ENCODE results near the gene ANKRD33B.

ANKRD33B gene

GRCh38 chr5:10652151-10652550 is 88.3 kb downstream of the ANKRD33B start:
- Histone ChIP-seq H3K27me3 (ENCODE audit: control insufficient read depth in 1 of 2, insufficient read depth in 2 of 2, low read length in 2 of 2) (peaks cover 0 to 14% of the 10 kb centered on the region in 2 donors), H3K9ac (ENCODE audit: low read length) (no peak overlapping the region), H3K4me3 (ENCODE audit: low read depth in 1 of 2, low read length in 2 of 2) (no peak overlapping the region), H3K9me3 (ENCODE audit: low read length) (no peaks in the 10 kb centered on the region), H3K36me3 (ENCODE audit: insufficient read depth, low read length) (no peaks in the 10 kb centered on the region), H3K27ac (ENCODE audit: low read depth, low read length) (no peak overlapping the region), H3K4me1 (ENCODE audit: insufficient read depth, low read length) (no peaks in the 10 kb centered on the region)

GRCh38 chr5:10652606-10653005 is 88.7 kb downstream of the ANKRD33B start:
- no peaks in the 10 kb centered on the region for H3K9me3 ChIP-seq (ENCODE audit: low read length)
- no peak overlapping the region for H3K4me3 ChIP-seq (ENCODE audit: low read depth in 1 of 2, low read length in 2 of 2)
- H3K4me1 ChIP-seq (ENCODE audit: insufficient read depth, low read length), result no peaks in the 10 kb centered on the region
- H3K9ac ChIP-seq (ENCODE audit: low read length), result no peak overlapping the region
- peaks cover 0 to 13% of the 10 kb centered on the region in 2 donors for H3K27me3 ChIP-seq (ENCODE audit: control insufficient read depth in 1 of 2, insufficient read depth in 2 of 2, low read length in 2 of 2)
- H3K27ac ChIP-seq (ENCODE audit: low read depth, low read length), result no peak overlapping the region
- no peaks in the 10 kb centered on the region for H3K36me3 ChIP-seq (ENCODE audit: insufficient read depth, low read length)

DNA sequence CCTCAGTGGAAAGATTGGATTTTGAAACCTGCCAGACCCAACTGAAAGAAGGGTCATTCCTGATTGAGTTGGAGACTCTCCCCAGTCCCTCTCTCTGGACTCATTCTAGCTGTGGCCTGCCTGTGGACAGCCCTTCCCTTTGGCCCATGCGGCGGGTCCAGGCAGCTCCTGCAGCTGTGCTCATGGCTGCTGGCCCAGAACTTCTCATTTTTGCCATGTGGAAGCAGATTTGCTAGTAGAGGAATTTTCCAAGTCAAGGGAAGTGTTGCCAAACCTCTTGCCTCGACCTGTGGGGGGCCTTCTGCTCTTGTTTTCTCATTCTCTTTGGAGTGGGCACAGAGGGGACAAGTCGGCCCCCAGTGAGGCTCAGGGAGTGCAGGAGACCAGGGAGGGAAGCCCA is 89.2 kb downstream of the ANKRD33B start:
- no peak overlapping the region for H3K9ac ChIP-seq (ENCODE audit: low read length)
- peaks cover 0 to 11% of the 10 kb centered on the region in 2 donors for H3K27me3 ChIP-seq (ENCODE audit: control insufficient read depth in 1 of 2, insufficient read depth in 2 of 2, low read length in 2 of 2)
- H3K9me3 ChIP-seq (ENCODE audit: low read length), result no peaks in the 10 kb centered on the region
- H3K36me3 ChIP-seq (ENCODE audit: insufficient read depth, low read length), result no peaks in the 10 kb centered on the region
- H3K27ac ChIP-seq (ENCODE audit: low read depth, low read length), result no peak overlapping the region
- no peaks in the 10 kb centered on the region for H3K4me1 ChIP-seq (ENCODE audit: insufficient read depth, low read length)
- H3K4me3 ChIP-seq (ENCODE audit: low read depth in 1 of 2, low read length in 2 of 2), result no peak overlapping the region

DNA sequence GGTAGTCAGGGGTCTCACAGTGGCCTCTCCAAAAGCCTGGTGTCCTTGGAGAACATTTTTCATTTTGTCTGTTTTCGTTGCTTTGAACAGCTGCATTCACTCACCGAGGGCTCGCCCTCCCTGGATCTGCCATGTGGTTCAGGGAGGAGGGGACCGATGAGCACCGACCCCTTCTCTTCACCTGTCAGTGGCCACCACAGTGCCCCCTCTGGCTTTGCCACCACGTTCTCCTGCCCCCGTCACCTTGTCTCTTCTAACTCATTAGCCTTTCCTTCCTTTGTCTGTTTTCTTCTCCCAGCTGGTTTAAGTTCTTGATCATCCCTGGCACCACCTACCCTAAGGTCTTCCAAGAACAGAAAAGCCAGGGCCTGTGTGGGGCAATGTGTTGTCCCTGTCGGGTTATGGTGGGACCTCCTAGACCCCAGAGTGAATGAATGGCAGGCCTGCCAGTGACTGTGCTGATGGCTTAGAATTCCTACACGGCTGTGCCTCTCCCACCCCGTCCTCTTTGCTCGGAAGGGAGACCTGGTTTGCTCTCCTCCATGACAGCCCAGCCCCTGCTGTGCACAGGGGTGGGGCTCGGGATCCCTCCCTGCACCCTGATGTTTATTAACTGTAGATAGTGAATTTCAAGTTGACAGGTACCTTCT is 90.0 kb downstream of the ANKRD33B start:
- H3K36me3 ChIP-seq (ENCODE audit: insufficient read depth, low read length), result no peaks in the 10 kb centered on the region
- no peak overlapping the region for H3K9ac ChIP-seq (ENCODE audit: low read length)

DNA sequence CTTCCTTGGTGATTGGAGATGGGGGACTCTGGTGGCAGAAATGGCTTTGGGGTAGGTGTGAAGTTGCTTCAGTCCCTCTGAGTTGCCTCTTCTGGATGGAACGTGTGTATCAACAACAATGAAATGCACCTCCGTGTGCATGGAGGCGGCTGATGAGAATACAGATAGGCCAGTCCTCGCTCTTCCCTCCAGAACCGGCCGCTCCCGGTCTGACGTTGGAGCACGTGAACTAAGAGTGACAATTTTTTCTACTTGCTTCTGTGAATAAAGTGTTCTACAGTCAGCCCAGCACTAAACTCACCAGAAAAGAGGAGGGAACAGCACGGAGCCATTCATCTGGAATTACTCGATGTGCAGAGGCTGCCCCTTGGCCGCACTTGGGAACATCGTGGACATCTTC is 90.7 kb downstream of the ANKRD33B start:
- Histone ChIP-seq H3K27me3 (ENCODE audit: control insufficient read depth in 1 of 2, insufficient read depth in 2 of 2, low read length in 2 of 2) (peaks cover 0 to 5% of the 10 kb centered on the region in 2 donors), H3K4me3 (ENCODE audit: low read depth in 1 of 2, low read length in 2 of 2) (no peak overlapping the region), H3K4me1 (ENCODE audit: insufficient read depth, low read length) (no peaks in the 10 kb centered on the region), H3K27ac (ENCODE audit: low read depth, low read length) (no peak overlapping the region), H3K9ac (ENCODE audit: low read length) (no peak overlapping the region), H3K36me3 (ENCODE audit: insufficient read depth, low read length) (no peaks in the 10 kb centered on the region), H3K9me3 (ENCODE audit: low read length) (no peaks in the 10 kb centered on the region)

More for the DNA sequence above, 90.0 kb downstream of the ANKRD33B start:
- H3K4me1 ChIP-seq (ENCODE audit: insufficient read depth, low read length), result no peaks in the 10 kb centered on the region
- H3K27ac ChIP-seq (ENCODE audit: low read depth, low read length), result no peak overlapping the region
- H3K27me3 ChIP-seq (ENCODE audit: control insufficient read depth in 1 of 2, insufficient read depth in 2 of 2, low read length in 2 of 2), result peaks cover 0 to 11% of the 10 kb centered on the region in 2 donors
- no peak overlapping the region for H3K4me3 ChIP-seq (ENCODE audit: low read depth in 1 of 2, low read length in 2 of 2)
- H3K9me3 ChIP-seq (ENCODE audit: low read length), result no peaks in the 10 kb centered on the region

- no peaks in the 10 kb centered on the region for H3K36me3 ChIP-seq (ENCODE audit: insufficient read depth, low read length)
- H3K27ac ChIP-seq (ENCODE audit: low read depth, low read length), result no peak overlapping the region
- H3K4me1 ChIP-seq (ENCODE audit: insufficient read depth, low read length), result no peaks in the 10 kb centered on the region
- H3K9ac ChIP-seq (ENCODE audit: low read length), result no peak overlapping the region
- no peak overlapping the region for H3K4me3 ChIP-seq (ENCODE audit: low read depth in 1 of 2, low read length in 2 of 2)
- no peaks in the 10 kb centered on the region for H3K27me3 ChIP-seq (ENCODE audit: control insufficient read depth in 1 of 2, insufficient read depth in 2 of 2, low read length in 2 of 2)
- H3K9me3 ChIP-seq (ENCODE audit: low read length), result no peaks in the 10 kb centered on the region
These were observed 91.5 kb downstream of the ANKRD33B start for GRCh38 chr5:10655161-10655971.

DNA sequence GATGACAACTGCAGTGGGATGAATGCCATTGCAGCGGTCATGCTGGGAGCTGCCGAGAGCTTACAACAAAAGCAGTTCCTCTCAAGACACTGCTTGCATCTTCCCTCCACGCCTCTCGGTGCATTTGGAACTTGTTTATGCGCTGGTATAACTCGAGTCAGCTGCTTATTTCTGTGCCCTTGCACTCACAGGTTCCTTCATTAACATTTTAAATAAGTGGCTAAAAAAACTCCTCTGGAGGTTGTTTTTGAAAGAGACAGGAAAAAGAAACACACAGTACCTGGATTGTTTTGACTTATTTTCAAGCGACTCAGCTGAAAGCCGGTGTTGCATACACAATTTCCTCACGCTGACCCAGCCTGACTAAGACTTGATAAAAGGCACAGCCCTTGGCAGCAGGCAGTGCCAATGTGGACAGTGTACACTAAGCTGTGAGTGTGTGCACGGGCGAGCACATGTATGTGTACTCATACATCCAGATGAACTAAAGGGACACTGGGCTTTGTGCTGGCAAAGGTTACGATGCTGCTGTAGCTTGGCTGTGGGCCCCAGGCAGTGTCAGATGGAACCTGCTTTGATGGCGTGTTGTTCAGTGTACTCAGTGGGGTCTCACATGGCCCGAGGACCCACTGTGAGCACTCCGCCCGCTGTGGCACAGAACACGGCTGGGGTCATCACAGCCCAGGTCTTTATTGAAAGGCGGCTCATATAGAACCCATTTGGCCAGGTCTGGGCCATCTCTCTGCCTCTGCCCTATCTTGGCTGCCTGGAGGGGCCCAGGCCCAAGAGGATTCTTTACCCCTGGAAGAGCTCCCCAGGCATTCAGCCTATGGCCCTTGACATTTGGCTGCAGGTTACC is 92.3 kb downstream of the ANKRD33B start:
- Histone ChIP-seq H3K4me3 (ENCODE audit: low read depth in 1 of 2, low read length in 2 of 2) (no peak overlapping the region), H3K27ac (ENCODE audit: low read depth, low read length) (no peak overlapping the region), H3K4me1 (ENCODE audit: insufficient read depth, low read length) (no peaks in the 10 kb centered on the region), H3K9ac (ENCODE audit: low read length) (no peak overlapping the region), H3K36me3 (ENCODE audit: insufficient read depth, low read length) (no peaks in the 10 kb centered on the region), H3K27me3 (ENCODE audit: control insufficient read depth in 1 of 2, insufficient read depth in 2 of 2, low read length in 2 of 2) (no peaks in the 10 kb centered on the region), H3K9me3 (ENCODE audit: low read length) (no peaks in the 10 kb centered on the region)

DNA sequence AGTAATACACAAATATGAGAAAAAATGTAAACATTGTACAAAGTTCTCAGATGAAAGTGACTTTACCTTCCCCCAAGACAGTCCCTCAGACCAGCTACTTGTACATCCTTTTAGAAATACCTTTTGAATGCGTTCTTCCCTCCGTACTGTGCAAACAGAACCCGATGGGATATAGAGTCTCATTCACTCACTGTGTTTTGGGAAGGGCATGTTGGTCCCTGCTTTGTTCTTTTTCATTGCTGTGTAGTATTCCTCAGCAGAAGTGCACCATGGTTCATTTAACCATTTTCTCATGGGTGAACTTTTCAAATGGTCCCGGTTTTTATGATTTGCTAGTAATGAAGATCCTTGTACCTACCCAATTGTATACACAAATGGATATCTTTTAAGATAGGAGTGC is 94.4 kb downstream of the ANKRD33B start:
- Histone ChIP-seq H3K4me1 (ENCODE audit: insufficient read depth, low read length) (no peaks in the 10 kb centered on the region), H3K36me3 (ENCODE audit: insufficient read depth, low read length) (no peaks in the 10 kb centered on the region), H3K9me3 (ENCODE audit: low read length) (no peaks in the 10 kb centered on the region), H3K27me3 (ENCODE audit: control insufficient read depth in 1 of 2, insufficient read depth in 2 of 2, low read length in 2 of 2) (no peaks in the 10 kb centered on the region), H3K4me3 (ENCODE audit: low read depth in 1 of 2, low read length in 2 of 2) (no peak overlapping the region), H3K27ac (ENCODE audit: low read depth, low read length) (no peak overlapping the region), H3K9ac (ENCODE audit: low read length) (no peak overlapping the region)

DNA sequence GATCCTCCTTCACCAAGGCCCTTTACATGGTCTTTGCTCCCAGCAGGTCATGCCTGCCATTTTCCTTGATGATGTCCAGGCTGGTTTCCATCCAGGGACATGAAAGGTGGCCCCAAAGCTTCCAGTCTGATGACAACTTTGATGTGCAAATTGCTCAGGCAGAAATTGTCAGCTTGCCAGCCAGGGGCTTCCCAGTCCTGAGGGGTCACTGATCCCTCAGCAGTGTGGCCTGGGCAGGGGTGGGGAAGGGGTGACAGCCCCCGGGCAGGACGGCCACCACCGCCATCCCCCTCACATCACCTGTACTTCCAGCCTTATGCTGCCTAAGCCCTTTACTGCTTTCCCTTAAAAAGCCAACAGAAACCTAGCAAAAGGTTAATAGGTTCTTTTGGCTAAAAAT is 96.3 kb downstream of the ANKRD33B start:
- H3K27me3 ChIP-seq (ENCODE audit: control insufficient read depth in 1 of 2, insufficient read depth in 2 of 2, low read length in 2 of 2), result no peaks in the 10 kb centered on the region
- no peak overlapping the region for H3K9ac ChIP-seq (ENCODE audit: low read length)
- no peaks in the 10 kb centered on the region for H3K36me3 ChIP-seq (ENCODE audit: insufficient read depth, low read length)
- H3K9me3 ChIP-seq (ENCODE audit: low read length), result no peaks in the 10 kb centered on the region
- no peaks in the 10 kb centered on the region for H3K4me1 ChIP-seq (ENCODE audit: insufficient read depth, low read length)
- no peak overlapping the region for H3K4me3 ChIP-seq (ENCODE audit: low read depth in 1 of 2, low read length in 2 of 2)
- no peak overlapping the region for H3K27ac ChIP-seq (ENCODE audit: low read depth, low read length)

- Histone ChIP-seq H3K4me1 (ENCODE audit: insufficient read depth, low read length) (no peaks in the 10 kb centered on the region), H3K9me3 (ENCODE audit: low read length) (no peaks in the 10 kb centered on the region), H3K9ac (ENCODE audit: low read length) (no peak overlapping the region), H3K27me3 (ENCODE audit: control insufficient read depth in 1 of 2, insufficient read depth in 2 of 2, low read length in 2 of 2) (no peaks in the 10 kb centered on the region), H3K4me3 (ENCODE audit: low read depth in 1 of 2, low read length in 2 of 2) (no peak overlapping the region), H3K27ac (ENCODE audit: low read depth, low read length) (no peak overlapping the region), H3K36me3 (ENCODE audit: insufficient read depth, low read length) (no peaks in the 10 kb centered on the region)
These were observed 97.0 kb downstream of the ANKRD33B start for GRCh38 chr5:10660720-10661387.

GRCh38 chr5:10661401-10661800 is 97.5 kb downstream of the ANKRD33B start:
- Histone ChIP-seq H3K27me3 (ENCODE audit: control insufficient read depth in 1 of 2, insufficient read depth in 2 of 2, low read length in 2 of 2) (no peaks in the 10 kb centered on the region), H3K36me3 (ENCODE audit: insufficient read depth, low read length) (no peaks in the 10 kb centered on the region), H3K4me1 (ENCODE audit: insufficient read depth, low read length) (no peaks in the 10 kb centered on the region), H3K9ac (ENCODE audit: low read length) (no peak overlapping the region), H3K27ac (ENCODE audit: low read depth, low read length) (no peak overlapping the region), H3K9me3 (ENCODE audit: low read length) (no peaks in the 10 kb centered on the region), H3K4me3 (ENCODE audit: low read depth in 1 of 2, low read length in 2 of 2) (no peak overlapping the region)

Data from muscle layer of colon (tissue), 2 donors.